HTR-8/SVneo (cell line): ENCODE measurements around the gene HSF2.
A peak's percentile ranks its signal among the peaks of the same experiment; 100 is the strongest.

Experiments used
- DNase-seq: peaks from one replicate; pipeline ENCODE4 v3.0.0; 2011; ENCODE audit warnings: low spot score, mixed read lengths; ENCODE audit not compliant: insufficient read length
- FAIRE-seq: peaks from 2 replicates; lab custom pipeline; 2011; peaks lifted over from hg19 to GRCh38; lab: Jason Lieb, UNC

The HSF2 gene

GRCh38 chr6:122399348-122400120 lies at the start of gene HSF2:
Gene HSF2 (plus strand): TSS chr6:122399652. CDS start chr6:122399738, 86 bp downstream.
- peak; percentile 92 for FAIRE-seq
- DNase-seq, result peak; percentile 94

GRCh38 chr6:122352981-122353664 lies 46.3 kb upstream of the HSF2 start:
- FAIRE-seq (no peak), DNase-seq (no peak)

GRCh38 chr6:122360809-122361208 lies 38.6 kb upstream of the HSF2 start:
- DNase-seq (no peak), FAIRE-seq (no peak)

GRCh38 chr6:122361314-122361979 lies 38.0 kb upstream of the HSF2 start:
- FAIRE-seq (no peak), DNase-seq (no peak)

- FAIRE-seq, result no peak
- no peak for DNase-seq
These were observed 35.5 kb upstream of the HSF2 start for GRCh38 chr6:122363769-122364483.

- FAIRE-seq, result no peak
These were observed 33.6 kb upstream of the HSF2 start for GRCh38 chr6:122365775-122366403.

GRCh38 chr6:122367171-122367570 lies 32.3 kb upstream of the HSF2 start:
- no peak for FAIRE-seq

More at GRCh38 chr6:122365775-122366403, 33.6 kb upstream of the HSF2 start:
- no peak for DNase-seq

GRCh38 chr6:122369536-122369935 lies 29.9 kb upstream of the HSF2 start:
- FAIRE-seq, result no peak

More at GRCh38 chr6:122367171-122367570, 32.3 kb upstream of the HSF2 start:
- DNase-seq, result no peak

GRCh38 chr6:122372647-122373046 lies 26.8 kb upstream of the HSF2 start:
- no peak for DNase-seq
- no peak for FAIRE-seq

More at GRCh38 chr6:122369536-122369935, 29.9 kb upstream of the HSF2 start:
- DNase-seq, result no peak

GRCh38 chr6:122374307-122374706 lies 25.1 kb upstream of the HSF2 start:
- FAIRE-seq (no peak), DNase-seq (no peak)

GRCh38 chr6:122376246-122376645 lies 23.2 kb upstream of the HSF2 start:
- FAIRE-seq (no peak), DNase-seq (no peak)

GRCh38 chr6:122381494-122382265 lies 17.8 kb upstream of the HSF2 start:
- peak; percentile 33 for DNase-seq
- no peak for FAIRE-seq

GRCh38 chr6:122385857-122386612 lies 13.4 kb upstream of the HSF2 start:
- FAIRE-seq (no peak), DNase-seq (no peak)

- no peak for DNase-seq
- FAIRE-seq, result no peak
These were observed 10.5 kb upstream of the HSF2 start for GRCh38 chr6:122388945-122389344.

GRCh38 chr6:122389704-122390372 lies 9.6 kb upstream of the HSF2 start:
- DNase-seq (no peak), FAIRE-seq (no peak)

- no peak for FAIRE-seq
- DNase-seq, result no peak
These were observed 6.7 kb upstream of the HSF2 start for GRCh38 chr6:122392564-122393350.

GRCh38 chr6:122393351-122393896 lies 6.0 kb upstream of the HSF2 start:
- FAIRE-seq (no peak), DNase-seq (no peak)
